CD4-positive, alpha-beta T cell treated with Interleukin-15 for 4 hours (primary cell): ENCODE results near the gene MICAL3.
"Not testable (repeated sequence)": the region's sequence is repeated elsewhere in the genome, so short reads cannot be mapped to it uniquely, and the experiment has no call there.

ENCODE experiments used
- DNase-seq: peaks from one replicate; pipeline ENCODE4 v3.0.0-alpha.2; 2020; ENCODE audit warnings: low spot score

MICAL3 gene

DNA sequence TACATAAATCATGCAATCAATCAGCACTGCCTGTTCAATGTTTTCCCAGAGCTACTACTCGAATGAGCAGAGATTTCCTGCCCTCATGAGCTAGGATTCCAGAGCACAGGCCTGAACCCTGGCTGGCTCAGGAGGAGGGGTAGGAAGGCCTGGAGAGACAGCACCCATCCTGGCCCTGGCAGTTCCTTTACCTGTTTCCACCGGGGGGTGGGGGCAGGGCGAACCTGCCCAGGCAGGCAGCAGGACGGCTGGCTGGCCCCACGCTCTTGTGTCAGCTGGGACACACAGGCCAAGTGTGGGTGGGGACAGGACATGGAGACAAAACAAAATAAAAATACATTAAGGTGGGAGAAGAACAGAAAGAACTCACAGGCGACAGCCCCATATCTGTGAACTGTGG lies 140.3 kb downstream of the MICAL3 start:
- DNase-seq: no peak

DNA sequence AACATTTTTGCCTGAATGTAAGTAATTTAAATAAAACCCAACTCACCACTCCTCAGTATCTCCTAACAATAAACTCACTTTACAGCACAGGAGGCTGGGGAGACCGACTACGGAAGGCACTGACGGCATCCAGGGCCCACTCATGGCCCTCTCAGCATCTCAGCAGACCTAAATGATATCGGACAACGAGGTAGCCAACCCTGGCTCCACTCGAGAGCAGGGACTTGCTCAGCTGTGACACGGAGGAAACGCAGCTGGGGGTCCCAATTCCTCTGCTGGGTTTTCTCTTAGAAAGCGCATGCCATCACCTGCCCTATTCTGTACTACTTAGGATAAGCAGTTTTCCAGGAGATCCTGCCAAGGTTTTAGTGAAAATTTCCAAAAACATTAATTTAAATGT lies 141.0 kb downstream of the MICAL3 start:
- no peak for DNase-seq

DNA sequence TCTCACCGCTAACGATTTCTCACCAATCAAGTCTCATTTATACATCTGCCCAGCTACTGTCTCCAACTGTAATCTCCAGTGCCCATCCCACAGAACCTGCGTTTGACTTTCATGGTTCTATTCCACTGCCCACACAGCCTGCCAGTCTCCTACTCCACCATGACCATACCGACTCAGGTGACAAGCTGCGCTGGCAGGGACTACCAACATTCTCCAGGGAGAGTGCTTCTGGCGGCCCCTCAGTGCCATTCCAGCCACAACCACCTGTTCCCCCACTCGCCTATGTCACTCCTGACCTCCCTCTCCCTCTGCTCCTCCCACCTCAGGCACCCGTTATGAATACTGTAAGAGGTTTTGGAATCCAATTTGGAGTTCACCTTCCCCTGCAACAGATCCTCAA lies 141.6 kb downstream of the MICAL3 start:
- DNase-seq: no peak

DNA sequence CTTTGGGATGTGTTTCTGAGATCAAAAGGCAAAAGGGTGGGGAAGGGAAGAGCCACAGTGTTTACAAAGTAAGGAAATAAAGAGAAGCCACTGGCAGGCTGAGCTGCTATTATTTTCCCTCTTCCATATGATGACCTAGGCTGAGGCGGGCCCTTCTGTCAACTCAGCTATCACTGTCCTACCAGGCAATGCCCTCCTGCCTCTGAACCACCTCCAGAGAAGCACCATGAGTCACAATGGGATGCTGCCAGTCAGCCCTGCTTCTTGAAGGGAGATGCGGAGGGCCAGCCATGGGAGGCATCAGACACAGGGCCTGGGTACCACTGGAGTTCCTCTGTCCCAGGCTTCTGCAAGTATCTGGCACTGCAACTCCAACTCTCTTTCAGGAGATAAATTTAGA lies 142.2 kb downstream of the MICAL3 start:
- DNase-seq: no peak

DNA sequence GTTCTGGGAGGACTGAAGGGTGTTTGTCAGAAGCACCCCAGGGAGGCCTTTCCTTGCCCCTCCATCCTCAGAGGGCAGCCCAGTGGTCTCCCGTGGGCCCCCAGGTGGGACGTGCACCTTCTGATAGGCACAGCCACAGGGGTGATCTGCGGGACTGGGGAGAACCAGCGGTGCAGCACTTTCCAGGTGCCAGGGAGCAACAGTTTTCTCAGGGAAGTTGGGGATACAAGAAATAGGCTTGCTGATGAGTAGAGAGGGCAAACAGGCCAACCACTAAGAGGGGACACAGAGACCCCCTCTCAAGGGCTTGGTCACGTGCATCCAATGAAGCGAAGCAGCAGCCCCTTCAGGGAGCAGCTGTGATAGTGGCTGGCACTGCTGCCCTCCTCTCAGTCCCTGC lies 143.0 kb downstream of the MICAL3 start:
- DNase-seq: no peak

DNA sequence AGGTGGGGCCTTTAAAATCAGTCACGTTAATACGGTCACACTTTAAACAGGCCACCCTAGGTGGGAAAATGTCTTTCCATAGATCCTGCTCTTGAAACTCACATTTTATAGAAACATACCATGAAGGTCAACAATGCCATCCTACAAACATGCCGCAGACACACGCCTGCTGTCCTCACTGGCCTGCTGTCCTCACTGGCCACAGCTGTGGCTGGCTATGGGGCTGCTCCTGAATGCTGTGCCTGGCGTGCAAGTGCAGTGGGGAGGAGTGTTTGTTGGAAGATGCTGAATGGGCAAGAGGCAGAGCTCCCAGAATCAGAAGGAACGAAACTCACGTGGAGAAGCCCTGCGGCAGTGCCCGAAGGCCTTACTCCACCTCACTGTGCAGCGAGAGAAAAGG lies 143.9 kb downstream of the MICAL3 start:
- DNase-seq: no peak

DNA sequence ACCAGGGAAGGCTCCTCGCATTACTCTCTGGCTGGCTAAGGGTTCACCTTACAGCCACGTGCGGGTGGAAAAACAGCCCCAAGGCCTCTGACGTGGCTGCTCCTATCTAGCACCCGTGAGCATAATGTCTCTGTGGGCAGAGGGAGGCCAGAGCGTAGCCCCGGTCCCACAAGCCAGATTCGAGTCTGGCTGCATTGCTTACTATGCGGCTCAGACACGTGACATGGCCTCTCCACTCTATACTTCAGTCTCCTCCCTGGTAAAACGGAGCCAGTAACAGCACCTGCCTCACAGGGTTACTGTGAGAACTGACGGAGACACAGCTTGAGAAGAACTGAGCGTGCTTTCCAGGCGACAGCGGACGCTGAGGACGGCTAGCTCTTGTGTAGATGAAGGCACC lies 144.3 kb downstream of the MICAL3 start:
- no peak for DNase-seq

DNA sequence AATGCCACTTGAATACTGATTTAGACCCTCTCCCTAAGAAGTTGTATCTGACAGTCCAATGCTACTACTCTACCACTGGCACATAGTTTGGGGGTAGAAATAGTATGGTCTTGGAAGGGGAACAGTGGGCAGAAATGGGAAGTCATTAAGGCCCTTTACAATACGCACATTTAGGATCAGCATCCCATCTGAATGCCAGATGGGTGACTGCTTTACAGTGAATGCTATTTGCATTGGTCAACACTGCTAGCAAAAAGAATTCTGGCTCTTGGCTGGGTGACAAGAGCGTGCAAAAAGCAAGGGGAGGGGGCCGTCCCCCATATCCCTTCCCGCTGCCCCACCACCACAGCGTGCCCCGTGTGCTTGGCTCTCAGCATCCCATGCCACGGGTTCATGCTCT lies 145.4 kb downstream of the MICAL3 start:
- DNase-seq: no peak

DNA sequence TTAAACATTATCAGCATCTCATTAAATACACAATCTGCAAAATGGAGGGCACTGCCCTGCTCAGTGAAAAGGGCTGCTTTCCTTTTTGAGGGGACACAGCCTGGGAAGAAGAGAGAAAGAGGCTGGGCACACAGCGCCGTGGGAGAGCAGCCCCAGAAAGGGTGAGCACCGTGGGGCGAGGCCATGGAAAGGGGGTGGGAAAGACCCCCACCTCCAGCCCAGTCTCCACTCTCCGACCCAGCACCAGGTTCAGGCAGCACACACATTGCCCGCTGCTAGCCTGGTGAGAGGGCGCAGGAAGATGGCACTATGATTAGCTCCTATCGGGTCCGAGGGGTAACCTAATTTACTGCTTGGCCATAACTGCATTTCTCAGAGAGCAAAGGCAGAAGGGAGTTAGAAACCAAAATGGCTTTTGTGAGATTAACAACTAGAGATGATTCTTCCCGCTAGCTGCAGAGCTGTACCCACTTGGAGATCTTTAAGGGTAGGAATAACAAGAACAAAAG lies 146.1 kb downstream of the MICAL3 start:
- DNase-seq: no peak

DNA sequence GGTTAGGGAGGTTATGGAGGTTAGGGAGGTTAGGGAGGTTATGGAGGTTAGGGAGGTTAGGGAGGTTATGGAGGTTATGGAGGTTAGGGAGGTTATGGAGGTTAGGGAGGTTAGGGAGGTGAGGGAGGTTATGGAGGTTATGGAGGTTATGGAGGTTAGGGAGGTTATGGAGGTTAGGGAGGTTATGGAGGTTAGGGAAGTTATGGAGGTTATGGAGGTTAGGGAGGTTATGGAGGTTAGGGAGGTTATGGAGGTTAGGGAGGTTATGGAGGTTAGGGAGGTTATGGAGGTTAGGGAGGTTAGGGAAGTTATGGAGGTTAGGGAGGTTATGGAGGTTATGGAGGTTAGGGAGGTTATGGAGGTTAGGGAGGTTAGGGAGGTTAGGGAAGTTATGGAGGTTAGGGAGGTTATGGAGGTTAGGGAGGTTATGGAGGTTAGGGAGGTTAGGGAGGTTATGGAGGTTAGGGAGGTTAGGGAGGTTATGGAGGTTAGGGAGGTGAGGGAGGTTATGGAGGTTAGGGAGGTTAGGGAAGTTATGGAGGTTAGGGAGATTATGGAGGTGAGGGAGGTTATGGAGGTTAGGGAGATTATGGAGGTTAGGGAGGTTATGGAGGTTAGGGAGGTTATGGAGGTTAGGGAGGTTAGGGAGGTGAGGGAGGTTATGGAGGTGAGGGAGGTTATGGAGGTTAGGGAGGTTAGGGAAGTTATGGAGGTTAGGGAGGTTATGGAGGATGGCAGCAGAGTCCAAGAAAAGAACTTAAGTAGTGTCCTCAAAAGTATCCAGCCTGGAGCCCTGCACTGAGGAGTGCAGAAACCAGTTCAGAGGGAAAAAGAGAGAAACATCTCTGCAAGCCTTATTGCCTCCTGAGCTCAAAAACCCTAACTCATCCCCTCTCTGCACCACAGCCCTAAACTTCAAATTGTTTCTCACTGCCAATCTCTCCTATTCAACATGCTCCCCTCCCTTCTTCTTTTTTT lies 147.2 kb downstream of the MICAL3 start:
- not testable (repeated sequence) for DNase-seq

DNA sequence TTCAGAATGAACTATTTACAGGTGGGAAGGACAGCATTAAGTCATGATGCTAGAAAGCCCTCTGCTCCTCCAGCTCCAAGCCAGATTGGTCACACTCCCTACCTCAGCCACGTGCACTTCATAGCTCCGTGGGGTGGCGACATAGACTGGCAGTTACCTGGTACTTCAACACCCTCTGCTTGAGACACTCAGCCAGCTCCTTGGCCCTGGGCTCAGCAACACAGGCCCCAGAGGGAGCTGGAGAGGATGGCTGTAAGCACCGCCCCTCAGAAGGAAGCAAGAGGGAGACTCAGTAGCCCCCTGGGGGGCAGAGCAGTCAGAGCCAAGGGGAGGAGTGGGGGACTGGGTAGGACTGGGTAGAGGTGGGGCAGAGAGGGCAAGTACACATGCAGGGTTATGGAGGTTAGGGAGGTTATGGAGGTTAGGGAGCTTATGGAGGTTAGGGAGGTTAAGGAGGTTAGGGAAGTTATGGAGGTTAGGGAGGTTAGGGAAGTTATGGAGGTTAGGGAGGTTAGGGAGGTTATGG lies 148.0 kb downstream of the MICAL3 start:
- no peak for DNase-seq

DNA sequence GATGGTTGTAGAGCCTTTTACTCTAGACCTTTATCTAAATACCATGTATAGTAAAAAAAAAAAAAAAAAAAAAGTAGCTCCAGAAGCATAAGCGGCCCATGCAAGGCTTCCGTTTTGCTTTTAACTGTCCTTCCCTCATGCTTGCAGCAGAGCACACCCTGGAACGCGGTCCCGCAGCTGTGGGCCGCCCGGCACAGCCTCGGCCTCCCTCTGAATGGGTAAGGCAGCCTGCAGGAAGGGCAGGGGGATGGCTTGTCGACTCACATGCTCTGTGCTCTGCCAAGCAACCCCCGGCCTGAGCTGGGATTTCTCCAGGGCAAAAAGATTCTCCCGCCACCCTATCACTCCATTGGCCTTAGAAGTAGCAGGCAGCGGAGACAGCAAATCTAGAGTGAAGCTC lies 148.7 kb downstream of the MICAL3 start:
- no peak for DNase-seq

DNA sequence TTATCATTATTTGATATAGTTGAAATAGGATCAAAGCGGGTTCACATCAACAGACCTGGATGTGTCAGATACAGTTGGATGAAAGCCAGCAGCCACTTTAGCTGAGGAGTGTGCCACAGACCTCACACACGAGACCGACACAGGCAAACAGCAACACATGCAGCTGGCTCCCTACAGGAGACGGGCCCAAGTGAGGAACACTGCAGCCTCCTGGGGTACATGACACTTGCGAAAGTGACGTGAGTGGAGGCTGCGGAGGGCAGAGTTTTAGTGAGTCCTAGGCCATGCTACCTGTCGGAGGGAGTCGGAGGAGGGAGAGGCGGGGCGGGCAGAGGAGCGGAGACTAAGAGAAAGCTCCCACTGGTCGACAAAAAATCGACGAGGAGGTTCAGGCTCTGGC lies 149.2 kb downstream of the MICAL3 start:
- DNase-seq: no peak

DNA sequence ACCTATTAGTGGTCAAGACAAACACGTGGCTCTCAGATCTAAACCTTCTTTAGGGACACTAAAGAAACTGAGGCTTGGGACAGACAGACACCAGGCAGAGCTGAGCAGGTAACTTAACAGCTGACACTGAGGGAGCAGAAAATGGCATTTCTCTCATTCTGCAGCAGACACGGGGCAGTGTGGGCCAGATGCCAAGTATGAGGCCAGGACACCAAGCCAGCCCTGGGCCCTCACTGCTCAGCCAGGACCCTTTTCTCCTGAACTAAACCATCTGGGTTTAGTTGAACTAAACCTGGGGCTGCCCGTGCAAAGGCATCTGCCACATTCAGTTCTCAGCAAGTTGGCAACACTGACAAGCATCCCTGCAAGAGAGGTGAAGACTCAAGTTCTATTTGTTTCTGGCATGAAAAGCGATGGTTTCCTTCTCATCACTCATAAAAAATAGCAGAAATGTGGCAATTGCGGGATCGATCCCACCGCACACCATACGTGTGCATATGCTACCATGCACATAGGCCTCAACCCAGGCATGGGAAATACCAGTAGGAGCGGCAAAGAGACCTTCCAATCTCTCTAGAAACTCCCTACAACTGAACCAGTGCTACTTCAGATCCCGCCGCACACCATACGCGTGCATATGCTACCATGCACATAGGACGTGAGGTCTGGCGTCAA lies 150.0 kb downstream of the MICAL3 start:
- DNase-seq: no peak

DNA sequence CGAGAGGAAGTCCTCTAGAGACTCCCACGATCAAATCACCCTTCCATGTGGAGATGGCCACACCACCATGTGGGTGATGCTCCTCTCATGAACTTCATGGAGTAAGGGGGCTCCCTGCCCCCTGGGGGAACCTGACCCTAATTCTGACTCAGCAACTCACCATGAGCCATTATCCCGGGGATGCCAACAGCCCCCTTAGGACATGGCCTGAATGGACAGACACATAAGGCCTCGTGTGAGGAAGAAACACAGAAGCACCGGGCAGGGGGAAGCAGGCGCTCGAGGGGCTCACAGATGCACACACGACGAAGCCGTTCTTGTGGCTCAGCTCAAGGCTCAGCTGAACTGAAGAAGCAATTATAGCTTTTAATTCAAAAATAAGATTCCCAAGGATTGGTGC lies 150.6 kb downstream of the MICAL3 start:
- no peak for DNase-seq

DNA sequence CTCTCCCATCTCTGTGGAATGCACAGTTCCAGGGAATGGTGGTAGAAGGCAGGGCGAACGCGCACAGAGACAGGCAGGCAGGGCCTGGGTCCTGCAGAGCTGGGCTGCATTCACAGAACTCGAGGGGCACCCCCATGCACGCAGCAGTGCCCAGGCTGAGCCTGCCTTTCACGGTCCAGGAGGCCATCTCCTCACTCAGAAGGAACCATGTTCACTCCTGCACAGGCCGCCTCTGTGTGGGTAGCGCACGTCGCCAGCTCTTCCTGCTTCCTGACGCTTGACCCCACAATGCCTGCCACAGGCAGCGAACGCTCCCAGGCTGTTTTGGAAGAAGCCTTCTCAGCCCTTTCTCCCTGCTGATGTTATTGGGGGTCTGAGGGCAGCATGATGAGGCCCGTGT lies 151.2 kb downstream of the MICAL3 start:
- DNase-seq: no peak

DNA sequence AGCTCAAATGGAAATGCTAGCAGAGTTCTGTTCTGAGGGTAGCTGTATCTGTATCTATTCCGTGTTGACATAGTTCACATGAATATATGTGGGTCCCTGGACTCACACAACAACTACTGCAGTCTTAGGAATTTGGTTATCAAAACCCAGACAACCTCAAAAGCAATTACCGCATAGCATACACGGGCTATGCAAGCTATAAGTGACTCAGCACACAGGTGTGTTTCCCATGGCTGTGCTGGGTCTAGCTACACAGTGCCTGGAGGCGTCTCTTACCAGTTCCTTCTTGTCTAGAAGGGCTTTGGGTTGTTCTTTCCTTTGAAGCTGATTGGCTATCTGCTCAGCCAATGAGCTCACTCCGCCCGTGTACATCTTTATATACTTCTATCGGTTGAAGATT lies 151.9 kb downstream of the MICAL3 start:
- no peak for DNase-seq

DNA sequence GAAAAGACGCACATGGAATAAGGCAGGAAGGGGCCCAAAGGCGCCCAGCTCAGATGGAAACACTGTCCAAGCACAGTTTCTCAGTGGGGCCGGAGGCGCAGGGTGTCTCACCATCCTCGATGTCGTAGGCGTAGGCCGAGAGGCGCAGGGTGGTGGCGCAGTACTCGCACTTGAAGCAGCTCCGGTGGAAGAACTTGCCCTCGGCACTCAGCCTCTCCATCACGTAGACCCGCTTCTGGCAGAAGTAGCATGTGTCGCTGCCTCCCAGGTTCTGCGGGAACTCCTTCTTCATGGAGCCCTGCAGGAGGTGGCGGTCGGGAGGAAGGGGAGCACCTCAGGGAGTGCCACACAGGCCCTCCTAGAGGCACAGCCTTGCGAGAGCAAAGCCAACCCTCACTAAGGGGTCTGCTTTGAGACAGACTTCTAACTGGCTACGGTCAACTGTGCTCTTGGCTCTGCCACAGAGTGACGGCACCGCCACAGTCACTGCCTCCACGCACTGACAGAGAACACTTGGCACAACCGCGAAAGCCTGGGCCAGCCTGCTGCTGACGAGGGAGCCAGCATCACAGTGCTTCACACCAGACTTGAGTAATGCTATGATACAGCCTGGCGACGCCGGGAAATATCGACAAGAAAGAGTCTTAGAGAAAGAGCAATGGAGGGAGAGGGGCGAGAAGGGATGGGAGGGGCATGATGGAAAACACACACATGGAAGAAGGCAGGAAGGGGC lies 152.5 kb downstream of the MICAL3 start:
- no peak for DNase-seq

DNA sequence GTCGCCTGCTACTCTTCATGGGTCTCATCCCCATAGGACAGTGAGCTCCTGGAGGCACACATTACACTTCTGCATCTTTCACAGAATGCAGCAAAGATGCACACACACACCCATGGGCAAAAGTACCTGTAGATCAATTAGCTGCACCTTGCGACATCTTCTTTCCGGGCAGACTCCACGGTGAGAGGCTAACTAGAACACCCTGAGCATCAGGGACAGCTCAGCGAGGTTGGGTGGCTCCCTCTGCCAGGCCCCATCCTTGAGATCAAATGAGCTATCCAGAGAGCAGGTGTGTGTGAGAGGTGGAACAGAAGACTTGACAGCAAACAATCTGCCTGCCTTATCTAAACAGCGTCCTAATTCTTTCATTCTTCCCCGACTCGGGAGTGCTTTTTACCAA lies 154.0 kb downstream of the MICAL3 start:
- no peak for DNase-seq

DNA sequence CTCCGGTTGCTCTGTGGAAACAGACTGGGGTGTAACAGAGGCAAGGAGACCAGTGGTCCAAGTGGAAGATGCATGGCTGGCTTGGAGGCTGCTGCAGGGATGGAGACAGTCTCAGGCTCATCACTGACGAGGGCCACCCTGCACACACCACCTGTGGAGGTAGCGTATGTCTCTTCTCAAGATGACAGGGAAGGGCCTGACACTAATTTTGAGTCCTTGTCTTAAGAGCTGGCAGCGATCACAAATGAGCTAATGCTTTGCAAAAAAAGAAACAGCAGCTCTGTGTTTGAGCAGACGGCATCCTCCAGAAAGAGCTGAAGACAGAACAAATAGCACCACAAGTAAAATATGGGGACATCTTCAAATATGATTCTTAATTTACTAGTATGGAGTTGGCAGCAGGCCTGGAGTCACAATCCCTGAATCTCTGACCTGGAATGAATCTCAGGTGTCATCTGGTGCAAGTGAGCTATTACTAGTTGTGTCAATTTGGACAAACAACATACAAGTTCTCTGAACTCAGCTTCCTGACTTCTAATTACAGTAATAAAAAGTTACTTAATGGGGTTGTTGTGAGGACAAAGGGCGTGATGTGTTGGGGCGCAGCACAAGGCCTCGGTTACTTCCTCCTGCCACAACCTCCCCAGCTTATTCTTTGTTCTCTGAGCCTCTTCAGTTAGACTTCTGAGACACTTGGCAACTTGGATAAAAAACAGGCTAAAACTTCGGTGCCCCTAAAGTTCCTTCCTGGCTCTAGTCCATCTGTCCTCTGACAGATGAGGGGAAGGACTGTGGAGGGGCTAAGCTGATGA lies 154.9 kb downstream of the MICAL3 start:
- DNase-seq: no peak

DNA sequence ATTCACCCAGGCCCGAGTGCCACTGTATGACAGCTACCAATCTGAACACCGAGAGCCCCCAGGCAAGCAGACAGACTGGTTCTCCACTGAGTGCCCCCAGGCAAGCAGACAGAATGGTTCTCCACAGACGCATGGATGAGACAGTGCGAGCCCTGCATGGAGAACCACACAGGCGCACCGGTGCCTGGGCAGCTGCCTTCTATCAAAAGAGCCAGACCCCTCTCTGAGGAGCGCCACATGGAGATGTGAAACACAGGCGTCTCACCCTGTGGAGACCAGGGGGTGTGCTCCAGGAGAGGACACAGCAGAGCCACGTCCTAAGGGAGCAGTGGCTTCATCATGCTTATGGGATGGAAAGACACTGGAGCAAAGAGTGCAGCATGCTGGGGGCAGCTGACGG lies 155.6 kb downstream of the MICAL3 start:
- no peak for DNase-seq
